ENCODE results near the gene PSIP1.
"Not testable (repeated sequence)": the region's sequence is repeated elsewhere in the genome, so short reads cannot be mapped to it uniquely, and the experiment has no call there.

PSIP1 gene

GRCh38 chr9:15430920-15431844 lies 79.6 kb downstream of the PSIP1 start:
- DNase-seq (ENCODE audit: low read depth), result no peak

DNA sequence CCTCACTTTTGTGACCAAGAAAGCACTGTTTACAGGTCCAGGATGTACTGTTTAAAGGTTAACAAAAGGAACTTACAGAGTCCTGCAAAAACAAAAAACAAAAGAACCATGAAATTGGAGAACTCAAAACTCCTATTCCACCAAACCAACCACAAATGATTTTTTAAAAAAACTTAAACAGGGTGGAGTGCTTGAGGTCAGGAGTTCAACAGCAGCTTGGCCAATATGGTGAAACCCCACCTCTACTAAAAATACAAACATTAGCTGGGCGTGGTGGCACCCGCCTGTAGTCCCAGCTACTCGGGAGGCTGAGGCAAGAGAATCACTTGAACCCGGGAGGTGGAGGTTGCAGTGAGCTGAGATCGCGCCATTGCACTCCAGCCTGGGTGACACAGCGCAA lies 83.1 kb downstream of the PSIP1 start:
- not testable (repeated sequence) for DNase-seq (ENCODE audit: low read depth)

GRCh38 chr9:15426019-15426418 lies 84.8 kb downstream of the PSIP1 start:
- DNase-seq (ENCODE audit: low read depth), result no peak

DNA sequence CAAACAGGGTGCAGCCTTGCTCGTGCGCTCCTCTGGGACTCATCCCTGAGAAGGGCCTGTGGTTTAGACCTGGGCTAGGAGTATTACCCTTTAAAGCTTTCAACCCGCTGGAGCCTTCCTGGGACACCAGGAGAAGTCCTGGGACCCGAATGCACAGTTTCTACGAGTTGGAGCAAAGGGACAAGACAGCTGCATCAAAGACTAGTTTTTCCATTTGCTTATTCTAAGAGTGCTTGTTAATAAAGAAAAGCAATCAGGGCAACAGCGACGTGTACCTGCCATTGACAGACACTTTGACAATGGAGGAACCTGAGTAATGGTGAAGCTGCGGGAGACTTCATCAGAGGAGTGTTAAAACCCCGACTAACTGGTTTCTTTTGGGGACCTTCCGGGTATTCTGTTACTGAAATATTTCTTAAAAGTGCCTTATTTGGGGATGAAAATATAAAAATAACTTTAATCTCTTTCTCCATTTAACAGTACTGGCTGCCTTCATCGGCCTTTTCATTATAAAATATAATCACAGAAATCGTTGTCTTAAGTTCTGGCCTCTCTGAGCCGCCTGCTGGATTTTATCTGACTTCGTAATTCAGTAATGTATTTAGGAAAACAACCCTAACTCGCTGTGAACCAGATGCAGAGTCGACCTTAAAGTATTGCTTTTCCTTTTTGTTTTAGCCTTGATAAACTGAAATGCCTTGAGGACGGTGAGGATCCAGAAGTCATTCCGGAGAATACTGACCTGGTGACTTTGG lies 87.4 kb downstream of the PSIP1 start:
- peak; percentile 24 for DNase-seq (ENCODE audit: low read depth)

- peak; percentile 95 for DNase-seq (ENCODE audit: low read depth)
Observed at GRCh38 chr9:15422372-15423230, 88.2 kb downstream of the PSIP1 start, which contains the start of gene SNAPC3. TSS of gene SNAPC3 (plus strand) at chr9:15422876. CDS start at chr9:15422880, 4 bp downstream.

DNA sequence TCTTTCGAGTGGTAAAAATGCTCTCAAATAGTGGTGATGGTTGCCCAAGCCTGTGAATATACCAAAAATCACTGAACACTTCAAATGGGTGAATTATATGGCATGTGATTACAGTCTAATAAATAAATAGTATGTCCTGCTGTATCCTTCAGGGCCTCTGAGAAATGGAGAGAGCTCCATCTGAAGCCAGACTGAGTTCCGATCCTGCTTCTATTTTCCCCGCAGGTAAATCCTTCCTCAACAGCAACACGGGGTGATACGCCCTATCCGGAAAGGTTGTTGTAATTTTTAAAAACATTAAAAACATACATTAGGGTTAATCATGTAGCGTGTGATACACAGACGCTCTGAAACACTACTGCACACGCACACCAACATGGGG lies 88.8 kb downstream of the PSIP1 start:
- no peak for DNase-seq (ENCODE audit: low read depth)

DNA sequence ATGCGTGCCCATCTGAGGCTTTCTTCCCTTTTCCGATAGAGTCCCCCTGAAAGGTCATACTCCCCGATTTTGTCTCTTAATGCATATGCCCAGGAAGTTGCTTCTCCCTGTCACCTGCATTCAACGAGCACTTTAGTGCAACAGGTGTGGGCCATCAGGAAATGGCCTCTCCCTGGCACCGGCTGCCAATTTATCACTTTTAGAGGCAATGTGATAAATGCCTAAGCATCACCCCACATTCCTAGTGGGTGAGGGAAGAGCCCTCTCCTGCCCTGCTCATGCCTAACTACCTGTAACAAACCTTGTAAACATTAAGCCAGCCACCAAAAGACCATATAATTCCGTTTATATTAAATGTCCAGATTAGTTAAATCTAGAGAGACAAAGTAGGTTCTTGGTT lies 89.2 kb downstream of the PSIP1 start:
- no peak for DNase-seq (ENCODE audit: low read depth)

GRCh38 chr9:15420796-15421195 lies 90.0 kb downstream of the PSIP1 start:
- DNase-seq (ENCODE audit: low read depth), result no peak

DNA sequence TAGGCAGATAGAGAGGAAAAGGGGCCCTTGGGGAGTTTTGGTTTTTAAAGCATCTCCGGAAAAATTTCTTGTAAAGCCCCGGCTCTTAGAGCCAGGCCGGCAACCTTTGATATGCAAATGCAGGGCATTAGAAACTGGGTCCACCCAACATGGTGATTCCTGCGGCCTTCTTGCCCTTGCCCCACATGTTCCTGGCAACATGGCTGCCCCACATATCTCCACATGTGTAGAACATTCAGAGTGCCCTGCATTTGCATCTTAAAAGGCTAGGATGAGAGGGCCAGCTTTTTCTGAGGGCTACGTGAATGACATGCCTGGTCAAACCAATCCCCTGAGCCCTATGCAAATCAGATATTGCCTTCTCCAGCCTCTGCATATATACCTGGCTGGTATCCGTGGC lies 93.1 kb downstream of the PSIP1 start:
- DNase-seq (ENCODE audit: low read depth), result no peak

DNA sequence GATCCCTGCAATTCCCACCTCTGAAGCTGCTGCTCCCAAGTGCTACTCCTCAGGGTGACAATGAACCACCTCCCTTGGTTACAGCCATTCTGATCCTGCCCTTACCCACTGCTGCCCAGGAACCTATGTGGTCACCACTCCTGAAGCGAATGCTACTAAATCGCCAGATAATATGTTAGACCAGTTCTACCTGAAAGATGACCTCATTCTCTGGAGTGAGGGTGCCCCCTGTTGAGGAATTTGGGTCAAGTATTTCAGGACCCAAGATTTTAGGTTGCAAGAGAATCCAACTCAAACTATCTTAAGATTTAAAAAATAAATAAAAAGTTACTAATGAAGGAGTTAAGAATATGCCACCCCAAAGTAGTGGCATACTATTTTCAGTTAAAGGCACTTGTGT lies 93.9 kb downstream of the PSIP1 start:
- DNase-seq (ENCODE audit: low read depth), result peak; percentile 40
